ENCODE results near the gene LILRB1. TPM values are rescaled to one million over a fixed set of nuclear protein-coding genes. Genes with fewer than 3 reads are reported as not detected.
A peak's percentile ranks its signal among the peaks of the same experiment; 100 is the strongest.
"Not testable (repeated sequence)": the region's sequence is repeated elsewhere in the genome, so short reads cannot be mapped to it uniquely, and the experiment has no call there.

Gene LILRB1
- total and polyA plus RNA-seq, 5 donors from 2014 or later: 0.10 to 0.14 TPM; not detected in 3

- not testable (repeated sequence) for H3K9me3 Mint-ChIP-seq; ATAC-seq (ENCODE audit: low read depth in 2 of 2); H3K4me3 ChIP-seq (ENCODE audit: low read depth, low read length); H3K27ac Mint-ChIP-seq; H3K9me3 ChIP-seq (ENCODE audit: control insufficient read depth in 2 of 2, low read length in 2 of 2); H3K4me1 ChIP-seq (ENCODE audit: control insufficient read depth, insufficient read depth, low read length, poor library complexity, severe bottlenecking); H3K27ac ChIP-seq (ENCODE audit: insufficient read depth, low read length, poor library complexity, severe bottlenecking); H3K27me3 ChIP-seq (ENCODE audit: control insufficient read depth, insufficient read depth, low read length); H3K36me3 ChIP-seq (ENCODE audit: control insufficient read depth, insufficient read depth, low read length); H3K4me3 Mint-ChIP-seq; H3K4me1 Mint-ChIP-seq; H3K36me3 Mint-ChIP-seq; DNase-seq
- H3K27me3 Mint-ChIP-seq: peaks cover 31% of the 10 kb centered on the region
Observed at GRCh38 chr19:54624934-54625730, 5.2 kb upstream of the LILRB1 start.

- Mint-ChIP-seq H3K4me1 (no peaks in the 10 kb centered on the region), H3K9me3 (peaks cover 0 to 2% (median 0%) of the 10 kb centered on the region in 7 donors), H3K27me3 (peaks cover 25% of the 10 kb centered on the region), H3K4me3 (no peak overlapping the region), H3K27ac (no peak overlapping the region), H3K36me3 (no peaks in the 10 kb centered on the region)
- Histone ChIP-seq H3K27ac (ENCODE audit: insufficient read depth, low read length, poor library complexity, severe bottlenecking) (no peak overlapping the region), H3K9me3 (ENCODE audit: control insufficient read depth in 2 of 2, low read length in 2 of 2) (no peaks in the 10 kb centered on the region), H3K36me3 (ENCODE audit: control insufficient read depth, insufficient read depth, low read length) (no peaks in the 10 kb centered on the region), H3K4me1 (ENCODE audit: control insufficient read depth, insufficient read depth, low read length, poor library complexity, severe bottlenecking) (no peaks in the 10 kb centered on the region), H3K4me3 (ENCODE audit: low read depth, low read length) (no peak overlapping the region), H3K27me3 (ENCODE audit: control insufficient read depth, insufficient read depth, low read length) (no peaks in the 10 kb centered on the region)
- DNase-seq (no peak), ATAC-seq (ENCODE audit: low read depth in 2 of 2) (no peak)
Observed at GRCh38 chr19:54626757-54627156, 3.5 kb upstream of the LILRB1 start.

- H3K27me3 Mint-ChIP-seq: peaks cover 21% of the 10 kb centered on the region
- not testable (repeated sequence) for H3K27ac Mint-ChIP-seq; H3K4me3 ChIP-seq (ENCODE audit: low read depth, low read length); H3K36me3 ChIP-seq (ENCODE audit: control insufficient read depth, insufficient read depth, low read length); H3K27ac ChIP-seq (ENCODE audit: insufficient read depth, low read length, poor library complexity, severe bottlenecking); DNase-seq; H3K4me3 Mint-ChIP-seq; H3K36me3 Mint-ChIP-seq; H3K27me3 ChIP-seq (ENCODE audit: control insufficient read depth, insufficient read depth, low read length); H3K9me3 ChIP-seq (ENCODE audit: control insufficient read depth in 2 of 2, low read length in 2 of 2); H3K4me1 Mint-ChIP-seq; H3K4me1 ChIP-seq (ENCODE audit: control insufficient read depth, insufficient read depth, low read length, poor library complexity, severe bottlenecking); H3K9me3 Mint-ChIP-seq; ATAC-seq (ENCODE audit: low read depth in 2 of 2)
Observed at GRCh38 chr19:54627912-54628311, 2.4 kb upstream of the LILRB1 start.

DNA sequence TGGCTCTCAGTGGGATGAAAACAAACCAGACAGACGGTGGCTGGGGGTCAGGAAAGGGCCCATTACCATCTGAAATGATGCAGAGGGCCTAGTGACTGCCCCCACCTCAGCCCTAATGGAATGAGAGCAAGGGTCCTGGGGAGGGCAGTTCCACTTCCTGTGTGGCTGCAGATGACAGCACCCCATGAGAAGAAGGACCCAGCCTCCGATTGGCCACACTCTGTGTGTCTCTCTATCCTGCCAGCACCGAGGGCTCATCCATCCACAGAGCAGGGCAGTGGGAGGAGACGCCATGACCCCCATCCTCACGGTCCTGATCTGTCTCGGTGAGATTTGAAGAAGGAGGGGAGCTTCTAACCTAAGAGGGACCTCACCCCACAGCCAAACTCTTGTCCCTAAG is 498 bp downstream of the LILRB1 start:
- ATAC-seq (ENCODE audit: low read depth in 2 of 2): no peak
- no peak overlapping the region for H3K27ac Mint-ChIP-seq

GRCh38 chr19:54631489-54632337 is 1.4 kb downstream of the LILRB1 start:
- not testable (repeated sequence) for DNase-seq; H3K27me3 Mint-ChIP-seq; H3K9me3 Mint-ChIP-seq; H3K27ac ChIP-seq (ENCODE audit: insufficient read depth, low read length, poor library complexity, severe bottlenecking); H3K36me3 ChIP-seq (ENCODE audit: control insufficient read depth, insufficient read depth, low read length); H3K4me1 Mint-ChIP-seq; H3K4me3 ChIP-seq (ENCODE audit: low read depth, low read length); ATAC-seq (ENCODE audit: low read depth in 2 of 2); H3K27me3 ChIP-seq (ENCODE audit: control insufficient read depth, insufficient read depth, low read length); H3K4me3 Mint-ChIP-seq; H3K9me3 ChIP-seq (ENCODE audit: control insufficient read depth in 2 of 2, low read length in 2 of 2); H3K36me3 Mint-ChIP-seq; H3K27ac Mint-ChIP-seq; H3K4me1 ChIP-seq (ENCODE audit: control insufficient read depth, insufficient read depth, low read length, poor library complexity, severe bottlenecking)

More for the DNA sequence above, 498 bp downstream of the LILRB1 start:
- no peaks in the 10 kb centered on the region for H3K4me1 Mint-ChIP-seq
- Histone ChIP-seq H3K4me1 (ENCODE audit: control insufficient read depth, insufficient read depth, low read length, poor library complexity, severe bottlenecking) (no peaks in the 10 kb centered on the region), H3K9me3 (ENCODE audit: control insufficient read depth in 2 of 2, low read length in 2 of 2) (no peaks in the 10 kb centered on the region), H3K36me3 (ENCODE audit: control insufficient read depth, insufficient read depth, low read length) (no peaks in the 10 kb centered on the region), H3K4me3 (ENCODE audit: low read depth, low read length) (no peak overlapping the region), H3K27me3 (ENCODE audit: control insufficient read depth, insufficient read depth, low read length) (no peaks in the 10 kb centered on the region), H3K27ac (ENCODE audit: insufficient read depth, low read length, poor library complexity, severe bottlenecking) (no peak overlapping the region)
- peaks cover 0 to 2% (median 0%) of the 10 kb centered on the region in 7 donors for H3K9me3 Mint-ChIP-seq
- no peak overlapping the region for H3K4me3 Mint-ChIP-seq
- peaks cover 12% of the 10 kb centered on the region for H3K27me3 Mint-ChIP-seq
- no peaks in the 10 kb centered on the region for H3K36me3 Mint-ChIP-seq
- DNase-seq: no peak

DNA sequence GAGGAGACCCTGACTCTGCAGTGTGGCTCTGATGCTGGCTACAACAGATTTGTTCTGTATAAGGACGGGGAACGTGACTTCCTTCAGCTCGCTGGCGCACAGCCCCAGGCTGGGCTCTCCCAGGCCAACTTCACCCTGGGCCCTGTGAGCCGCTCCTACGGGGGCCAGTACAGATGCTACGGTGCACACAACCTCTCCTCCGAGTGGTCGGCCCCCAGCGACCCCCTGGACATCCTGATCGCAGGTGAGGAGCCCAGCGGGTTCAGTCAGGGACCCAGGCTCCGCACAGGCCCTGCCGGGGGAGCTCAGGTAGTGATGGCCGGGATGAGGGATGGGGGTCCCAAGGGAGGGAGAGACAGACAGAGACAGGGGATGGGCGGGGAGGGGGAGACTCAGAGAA is 2.2 kb downstream of the LILRB1 start:
- not testable (repeated sequence) for H3K27ac Mint-ChIP-seq; H3K9me3 ChIP-seq (ENCODE audit: control insufficient read depth in 2 of 2, low read length in 2 of 2); ATAC-seq (ENCODE audit: low read depth in 2 of 2); H3K4me3 ChIP-seq (ENCODE audit: low read depth, low read length); H3K4me1 ChIP-seq (ENCODE audit: control insufficient read depth, insufficient read depth, low read length, poor library complexity, severe bottlenecking); H3K27ac ChIP-seq (ENCODE audit: insufficient read depth, low read length, poor library complexity, severe bottlenecking); H3K36me3 ChIP-seq (ENCODE audit: control insufficient read depth, insufficient read depth, low read length); H3K4me1 Mint-ChIP-seq; H3K9me3 Mint-ChIP-seq; H3K36me3 Mint-ChIP-seq; DNase-seq; H3K4me3 Mint-ChIP-seq; H3K27me3 ChIP-seq (ENCODE audit: control insufficient read depth, insufficient read depth, low read length)
- H3K27me3 Mint-ChIP-seq: peaks cover 10% of the 10 kb centered on the region

DNA sequence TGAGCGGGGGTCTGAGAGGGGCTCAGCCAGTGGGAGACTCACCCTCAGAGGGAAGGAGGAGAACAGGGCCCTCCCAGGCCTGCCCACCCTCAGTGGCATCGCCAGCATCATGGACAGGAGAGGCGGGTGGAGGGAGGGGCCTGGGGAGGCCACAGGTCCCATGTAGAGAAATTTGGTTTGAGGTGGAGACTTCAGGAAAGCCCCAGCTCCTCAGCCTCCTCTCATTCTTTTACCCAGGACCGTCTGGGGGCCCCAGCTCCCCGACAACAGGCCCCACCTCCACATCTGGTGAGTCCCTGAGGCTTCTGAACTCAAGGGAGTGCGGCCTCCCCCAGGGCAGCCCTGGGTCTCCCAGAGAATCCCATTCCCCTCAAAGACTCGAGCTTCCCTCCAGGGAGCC is 3.1 kb downstream of the LILRB1 start:
- ATAC-seq (ENCODE audit: low read depth in 2 of 2) (no peak), DNase-seq (no peak)
- Histone ChIP-seq H3K27me3 (ENCODE audit: control insufficient read depth, insufficient read depth, low read length) (no peaks in the 10 kb centered on the region), H3K36me3 (ENCODE audit: control insufficient read depth, insufficient read depth, low read length) (no peaks in the 10 kb centered on the region), H3K27ac (ENCODE audit: insufficient read depth, low read length, poor library complexity, severe bottlenecking) (no peak overlapping the region), H3K4me3 (ENCODE audit: low read depth, low read length) (no peak overlapping the region), H3K4me1 (ENCODE audit: control insufficient read depth, insufficient read depth, low read length, poor library complexity, severe bottlenecking) (no peaks in the 10 kb centered on the region), H3K9me3 (ENCODE audit: control insufficient read depth in 2 of 2, low read length in 2 of 2) (no peaks in the 10 kb centered on the region)
- Mint-ChIP-seq H3K4me3 (no peak overlapping the region), H3K36me3 (no peaks in the 10 kb centered on the region), H3K27ac (peak overlapping the region in 1 of 3 donors; percentile 85), H3K27me3 (peaks cover 14% of the 10 kb centered on the region), H3K9me3 (no peaks in the 10 kb centered on the region), H3K4me1 (no peaks in the 10 kb centered on the region)
